ENCODE measurements around the gene CMPK2.

DNA sequence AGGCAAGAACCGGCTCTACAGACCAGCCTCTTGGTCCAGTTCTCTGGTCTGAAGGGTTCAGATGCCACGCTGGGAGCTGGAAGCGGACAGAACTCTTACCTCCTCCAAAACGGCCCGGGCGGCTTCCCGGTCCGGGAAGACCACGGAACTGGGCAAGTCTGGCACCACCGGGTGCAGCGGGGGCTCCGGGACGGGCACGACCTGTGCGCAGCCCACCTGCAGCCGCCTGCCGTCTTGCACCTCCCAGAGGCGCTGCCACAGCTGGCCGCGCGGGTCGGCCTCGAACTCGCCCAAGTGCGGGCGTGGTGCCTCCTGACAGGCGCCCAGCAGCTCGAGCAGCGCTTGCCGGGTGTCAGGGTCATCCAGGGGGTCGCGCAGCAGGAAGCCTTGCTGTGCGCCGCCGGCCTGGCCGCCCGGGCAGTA is 773 bp downstream of the CMPK2 start:
- no peak for TF ChIP-seq CTCF (IDR thresholded peaks at IDR 0.05; ENCODE audit: low read length)
- no peak for TF ChIP-seq EZH2 (IDR thresholded peaks at IDR 0.05; ENCODE audit: borderline replicate concordance, low read length)

All from OCI-LY1 (cell line).